ENCODE results near the gene DUSP1.

DNA sequence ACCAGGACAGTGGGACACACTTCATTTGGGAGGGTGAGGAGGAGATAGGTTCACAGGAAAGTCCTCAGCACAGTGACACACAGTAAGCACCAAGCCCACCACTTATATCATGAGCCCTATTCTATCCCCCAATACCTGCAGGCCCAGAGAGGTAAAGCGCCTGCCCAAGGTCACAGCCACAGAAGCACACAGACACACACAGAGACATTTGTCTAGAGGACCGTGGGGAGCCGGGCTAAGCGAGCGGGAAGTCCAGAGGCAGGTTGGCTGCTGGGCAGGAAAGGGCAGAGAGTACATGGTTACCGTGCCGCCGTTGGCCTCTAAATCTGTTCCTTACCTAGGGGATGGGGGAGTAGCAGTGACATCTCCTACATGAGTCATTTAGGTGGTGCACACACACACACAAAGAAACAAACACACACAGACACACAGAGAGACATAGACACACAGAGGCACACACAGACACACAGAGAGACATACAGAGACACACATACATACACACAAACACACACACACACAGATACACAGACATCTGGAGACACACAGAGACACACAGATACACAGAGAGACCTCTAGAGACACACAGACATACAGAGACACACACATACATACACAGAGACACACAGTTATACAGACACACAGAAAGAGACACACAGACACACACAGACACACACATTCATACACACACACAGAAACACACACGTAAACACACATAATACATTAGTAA lies 15.9 kb upstream of the DUSP1 start:
- TF ChIP-seq CREB1 (IDR thresholded peaks at IDR 0.05; ENCODE audit: low read depth) (no peak), EP300 (IDR thresholded peaks at IDR 0.05; ENCODE audit: borderline replicate concordance) (no peak), YY1 (IDR thresholded peaks at IDR 0.05; ENCODE audit: low read depth) (no peak), EGR1 (IDR thresholded peaks at IDR 0.05) (no peak), RAD21 (IDR thresholded peaks at IDR 0.05; ENCODE audit: low read depth) (no peak), TAF1 (IDR thresholded peaks at IDR 0.05; ENCODE audit: low read depth) (no peak), CEBPB (IDR thresholded peaks at IDR 0.05) (no peak), TEAD4 (IDR thresholded peaks at IDR 0.05) (no peak), FOXM1 (IDR thresholded peaks at IDR 0.05; ENCODE audit: borderline replicate concordance, low read depth) (no peak)
- TF ChIP-seq, protein P1, sequence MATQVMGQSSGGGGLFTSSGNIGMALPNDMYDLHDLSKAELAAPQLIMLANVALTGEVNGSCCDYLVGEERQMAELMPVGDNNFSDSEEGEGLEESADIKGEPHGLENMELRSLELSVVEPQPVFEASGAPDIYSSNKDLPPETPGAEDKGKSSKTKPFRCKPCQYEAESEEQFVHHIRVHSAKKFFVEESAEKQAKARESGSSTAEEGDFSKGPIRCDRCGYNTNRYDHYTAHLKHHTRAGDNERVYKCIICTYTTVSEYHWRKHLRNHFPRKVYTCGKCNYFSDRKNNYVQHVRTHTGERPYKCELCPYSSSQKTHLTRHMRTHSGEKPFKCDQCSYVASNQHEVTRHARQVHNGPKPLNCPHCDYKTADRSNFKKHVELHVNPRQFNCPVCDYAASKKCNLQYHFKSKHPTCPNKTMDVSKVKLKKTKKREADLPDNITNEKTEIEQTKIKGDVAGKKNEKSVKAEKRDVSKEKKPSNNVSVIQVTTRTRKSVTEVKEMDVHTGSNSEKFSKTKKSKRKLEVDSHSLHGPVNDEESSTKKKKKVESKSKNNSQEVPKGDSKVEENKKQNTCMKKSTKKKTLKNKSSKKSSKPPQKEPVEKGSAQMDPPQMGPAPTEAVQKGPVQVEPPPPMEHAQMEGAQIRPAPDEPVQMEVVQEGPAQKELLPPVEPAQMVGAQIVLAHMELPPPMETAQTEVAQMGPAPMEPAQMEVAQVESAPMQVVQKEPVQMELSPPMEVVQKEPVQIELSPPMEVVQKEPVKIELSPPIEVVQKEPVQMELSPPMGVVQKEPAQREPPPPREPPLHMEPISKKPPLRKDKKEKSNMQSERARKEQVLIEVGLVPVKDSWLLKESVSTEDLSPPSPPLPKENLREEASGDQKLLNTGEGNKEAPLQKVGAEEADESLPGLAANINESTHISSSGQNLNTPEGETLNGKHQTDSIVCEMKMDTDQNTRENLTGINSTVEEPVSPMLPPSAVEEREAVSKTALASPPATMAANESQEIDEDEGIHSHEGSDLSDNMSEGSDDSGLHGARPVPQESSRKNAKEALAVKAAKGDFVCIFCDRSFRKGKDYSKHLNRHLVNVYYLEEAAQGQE (IDR thresholded peaks at IDR 0.05; ENCODE audit: low read depth): no peak
- TF ChIP-seq, protein P2, sequence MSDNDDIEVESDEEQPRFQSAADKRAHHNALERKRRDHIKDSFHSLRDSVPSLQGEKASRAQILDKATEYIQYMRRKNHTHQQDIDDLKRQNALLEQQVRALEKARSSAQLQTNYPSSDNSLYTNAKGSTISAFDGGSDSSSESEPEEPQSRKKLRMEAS (IDR thresholded peaks at IDR 0.05): no peak
- TF ChIP-seq, protein P3, sequence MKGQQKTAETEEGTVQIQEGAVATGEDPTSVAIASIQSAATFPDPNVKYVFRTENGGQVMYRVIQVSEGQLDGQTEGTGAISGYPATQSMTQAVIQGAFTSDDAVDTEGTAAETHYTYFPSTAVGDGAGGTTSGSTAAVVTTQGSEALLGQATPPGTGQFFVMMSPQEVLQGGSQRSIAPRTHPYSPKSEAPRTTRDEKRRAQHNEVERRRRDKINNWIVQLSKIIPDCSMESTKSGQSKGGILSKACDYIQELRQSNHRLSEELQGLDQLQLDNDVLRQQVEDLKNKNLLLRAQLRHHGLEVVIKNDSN (IDR thresholded peaks at IDR 0.05): no peak

Measured in Ishikawa (cell line).